Renal pelvis (tissue), 4 donors: ENCODE data around the gene ATP6V1C2. TPM values are rescaled to one million over a fixed set of nuclear protein-coding genes. Genes with fewer than 3 reads are reported as not detected.

ENCODE experiments used
- DNase-seq: peaks from one replicate; pipeline ENCODE4 v3.0.0-alpha.2; 2013
- polyA plus RNA-seq, 3 donors: library from polyadenylated mRNA; unstranded; fragments of 120-200 nt; gene quantifications; one replicate each; pipeline ENCODE4 v1.2.1, GENCODE V29; 2013; ENCODE audit not compliant: insufficient read length in 3 of 3

ATP6V1C2 gene
- polyA plus RNA-seq, 3 donors = 4.6 to 10.7 (median 6.7) TPM

- DNase-seq = no peak
Observed at GRCh38 chr2:10833021-10833420, 111.6 kb downstream of the ATP6V1C2 start.

DNA sequence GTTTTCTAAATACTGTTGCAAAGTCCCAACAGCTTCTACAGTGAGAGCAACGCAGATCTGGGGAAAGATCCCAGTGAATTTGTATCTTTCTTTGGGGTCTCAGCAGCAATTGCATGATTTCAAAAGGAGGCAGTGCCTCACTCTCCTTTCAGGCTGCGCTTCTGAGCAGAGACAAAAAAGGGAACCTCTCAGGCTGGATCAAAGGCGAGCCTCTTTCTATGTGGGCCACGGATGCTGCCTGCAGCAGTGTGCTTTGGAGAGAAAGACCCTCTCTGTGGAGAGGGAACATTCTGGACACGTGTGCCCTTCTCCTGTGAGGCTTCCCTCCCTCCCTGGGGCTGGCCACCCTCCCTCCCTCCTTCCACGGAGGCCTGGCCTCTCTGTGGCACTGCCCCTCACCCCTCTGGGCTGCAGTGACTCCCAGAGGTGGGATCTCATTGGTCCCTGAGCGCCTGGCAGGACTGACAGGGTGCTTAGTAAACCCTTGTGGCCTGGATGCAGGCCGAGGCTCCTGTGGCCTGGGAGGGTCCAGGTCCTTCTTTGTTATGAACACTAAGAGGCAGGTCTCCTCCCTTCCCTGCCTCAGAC, 112.7 kb downstream of the ATP6V1C2 start:
- no peak for DNase-seq

Other genes starting within 250 kb of the ATP6V1C2 start
- 10 to 100 TPM; 26.9 to 30.7 (median 27.6) TPM for gene NOL10, start 31.7 kb upstream of the ATP6V1C2 start, polyA plus RNA-seq
- gene PDIA6, start 91.2 kb downstream of the ATP6V1C2 start, polyA plus RNA-seq = 100 to 1,000 TPM; 330 to 372 (median 332) TPM
- 1 to 10 TPM; 1.3 to 1.8 (median 1.6) TPM for gene KCNF1, start 190.3 kb downstream of the ATP6V1C2 start, polyA plus RNA-seq